ENCODE data around the gene IQSEC1. TPM values are rescaled to one million over a fixed set of nuclear protein-coding genes. Genes with fewer than 3 reads are reported as not detected.

IQSEC1 gene
- total RNA-seq, 4 donors from 2014 or later = 24.0 to 43.0 (median 31.8) TPM

DNA sequence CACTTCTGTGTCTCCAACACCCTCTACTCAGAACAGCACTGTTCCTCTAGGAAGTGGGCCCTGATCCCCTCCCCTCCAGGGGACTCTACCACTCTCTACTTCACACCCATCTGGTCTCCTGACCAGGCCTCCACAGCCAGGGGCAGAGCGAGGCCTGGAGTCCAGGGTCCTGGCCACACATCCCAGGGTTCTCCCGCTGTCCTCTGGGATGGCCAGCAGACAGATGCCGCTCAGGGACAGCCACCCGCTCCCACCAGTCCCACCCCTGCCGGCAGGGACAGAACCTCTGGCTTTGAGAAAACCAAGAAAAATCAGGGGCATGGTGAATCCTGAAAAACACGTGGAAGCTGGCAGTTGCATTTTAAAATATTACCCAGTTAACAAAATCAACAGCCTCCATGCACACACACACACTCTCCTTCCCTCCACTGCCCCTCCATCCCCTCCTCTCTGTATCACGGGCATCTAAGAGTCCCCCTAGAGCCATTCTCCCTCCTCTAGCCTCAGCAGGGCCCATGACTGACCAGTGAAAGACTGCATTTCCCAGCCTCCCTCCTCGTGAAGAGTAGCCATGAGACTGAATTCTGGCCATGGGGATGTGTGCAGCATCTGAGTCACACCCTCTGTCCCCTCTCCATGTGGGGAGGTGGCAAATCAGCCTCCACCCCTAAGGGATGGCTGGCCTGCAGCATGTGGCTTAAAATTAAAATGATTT is 32.1 kb upstream of the IQSEC1 start:
- TF ChIP-seq POLR2AphosphoS5 (IDR thresholded peaks at IDR 0.05) = no peak
- TF ChIP-seq, protein P1, sequence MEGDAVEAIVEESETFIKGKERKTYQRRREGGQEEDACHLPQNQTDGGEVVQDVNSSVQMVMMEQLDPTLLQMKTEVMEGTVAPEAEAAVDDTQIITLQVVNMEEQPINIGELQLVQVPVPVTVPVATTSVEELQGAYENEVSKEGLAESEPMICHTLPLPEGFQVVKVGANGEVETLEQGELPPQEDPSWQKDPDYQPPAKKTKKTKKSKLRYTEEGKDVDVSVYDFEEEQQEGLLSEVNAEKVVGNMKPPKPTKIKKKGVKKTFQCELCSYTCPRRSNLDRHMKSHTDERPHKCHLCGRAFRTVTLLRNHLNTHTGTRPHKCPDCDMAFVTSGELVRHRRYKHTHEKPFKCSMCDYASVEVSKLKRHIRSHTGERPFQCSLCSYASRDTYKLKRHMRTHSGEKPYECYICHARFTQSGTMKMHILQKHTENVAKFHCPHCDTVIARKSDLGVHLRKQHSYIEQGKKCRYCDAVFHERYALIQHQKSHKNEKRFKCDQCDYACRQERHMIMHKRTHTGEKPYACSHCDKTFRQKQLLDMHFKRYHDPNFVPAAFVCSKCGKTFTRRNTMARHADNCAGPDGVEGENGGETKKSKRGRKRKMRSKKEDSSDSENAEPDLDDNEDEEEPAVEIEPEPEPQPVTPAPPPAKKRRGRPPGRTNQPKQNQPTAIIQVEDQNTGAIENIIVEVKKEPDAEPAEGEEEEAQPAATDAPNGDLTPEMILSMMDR (IDR thresholded peaks at IDR 0.05) = no peak
- TF ChIP-seq EP300 (IDR thresholded peaks at IDR 0.05; ENCODE audit: low read depth) = no peak
- TF ChIP-seq POLR2A (IDR thresholded peaks at IDR 0.05) = no peak
- H3K27me3 ChIP-seq = no peaks in the 10 kb centered on the region
- H3K4me1 ChIP-seq = peaks cover 0 to 2% (median under 1%) of the 10 kb centered on the region in 4 donors
- no peak overlapping the region for H3K27ac ChIP-seq
- in situ Hi-C loops (cut with MboI; ENCODE audit: low pct_ligation_motif_present in 1 of 4, low pct_unique_long_range_greater_than_20kb in 1 of 4, low sequenced_read_pairs in 3 of 4) = no loop called here
- DNase-seq = no peak
- no peaks in the 10 kb centered on the region for H3K36me3 ChIP-seq
- intact Hi-C loops (cut with DNase I; ENCODE audit: low total_unique reads) = no loop called here
- H3K9me3 ChIP-seq = no peaks in the 10 kb centered on the region
- H3K4me3 ChIP-seq = no peak overlapping the region
- WGBS, 2 donors (ENCODE audit: low coverage in 1 of 2) = 92% methylated on average over 8 of the region's 8 CpGs; no CpG with 5 or more reads in 1 of the 2 donors

DNA sequence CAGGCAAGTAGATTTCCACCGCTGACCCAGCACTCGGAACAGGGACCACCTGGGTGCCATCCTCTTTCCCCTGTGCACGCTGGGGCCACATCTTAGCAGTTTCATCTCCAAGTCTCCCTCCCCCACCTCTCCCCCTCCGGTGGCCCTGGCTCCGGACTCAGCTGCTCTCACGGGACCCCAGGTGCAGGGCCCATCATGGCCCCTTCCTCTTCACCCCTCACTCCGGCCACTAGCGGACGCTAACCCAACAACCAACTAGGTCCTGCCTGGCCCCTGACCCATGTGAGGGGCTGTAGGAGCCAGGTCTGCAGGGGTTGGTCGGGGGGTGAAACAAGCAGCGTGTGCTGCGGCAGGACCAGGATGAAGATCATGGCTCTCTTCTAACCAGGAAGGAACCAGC is 31.3 kb upstream of the IQSEC1 start:
- H3K4me3 ChIP-seq = no peak overlapping the region
- 88 to 90% methylated on average over 3 to 12 of the region's 12 CpGs for WGBS, 2 donors (ENCODE audit: low coverage in 1 of 2)
- H3K9me3 ChIP-seq = no peaks in the 10 kb centered on the region
- no peaks in the 10 kb centered on the region for H3K27me3 ChIP-seq
- no peak for TF ChIP-seq POLR2A (IDR thresholded peaks at IDR 0.05)
- no peak for TF ChIP-seq EP300 (IDR thresholded peaks at IDR 0.05; ENCODE audit: low read depth)
- TF ChIP-seq, protein P1 (IDR thresholded peaks at IDR 0.05) = no peak
- TF ChIP-seq POLR2AphosphoS5 (IDR thresholded peaks at IDR 0.05) = no peak
- no peak overlapping the region for H3K27ac ChIP-seq
- in situ Hi-C loops (cut with MboI; ENCODE audit: low pct_ligation_motif_present in 1 of 4, low pct_unique_long_range_greater_than_20kb in 1 of 4, low sequenced_read_pairs in 3 of 4) (no loop called here), intact Hi-C loops (cut with DNase I; ENCODE audit: low total_unique reads) (no loop called here)
- DNase-seq = no peak
- no peaks in the 10 kb centered on the region for H3K36me3 ChIP-seq
- no peaks in the 10 kb centered on the region for H3K4me1 ChIP-seq

DNA sequence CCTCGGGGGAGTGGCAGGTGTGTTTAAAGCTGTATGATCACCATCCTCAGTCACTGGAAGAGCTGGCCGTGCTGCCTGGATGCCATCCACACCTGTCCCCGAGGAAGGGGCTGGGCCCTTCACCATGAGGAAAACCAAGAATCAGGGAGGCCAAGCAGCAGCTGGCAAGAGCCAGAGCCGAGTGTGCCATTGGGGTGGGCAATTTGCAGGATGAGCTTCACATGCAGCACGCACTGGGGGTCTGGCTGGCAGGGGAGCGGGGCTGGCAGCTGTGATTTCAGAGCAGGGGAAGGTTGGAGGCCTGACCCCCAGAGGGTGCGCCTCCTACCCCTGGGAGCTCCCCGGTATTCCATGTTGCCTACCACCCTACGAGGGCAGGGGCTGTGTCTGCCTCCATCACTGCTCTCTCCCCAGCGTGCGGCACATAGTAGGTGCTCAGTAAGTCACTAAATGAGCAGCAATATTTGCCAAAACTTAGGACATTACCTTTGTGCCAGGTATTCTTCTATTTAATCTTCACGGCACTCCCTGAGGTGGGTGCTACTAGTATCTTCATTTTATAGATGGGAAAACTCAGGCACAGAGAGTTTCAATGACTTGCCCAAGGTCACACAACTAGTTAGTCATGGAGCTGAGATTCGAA is 30.3 kb upstream of the IQSEC1 start:
- no peak for DNase-seq
- in situ Hi-C loops (cut with MboI; ENCODE audit: low pct_ligation_motif_present in 1 of 4, low pct_unique_long_range_greater_than_20kb in 1 of 4, low sequenced_read_pairs in 3 of 4) (no loop called here), intact Hi-C loops (cut with DNase I; ENCODE audit: low total_unique reads) (no loop called here)
- Histone ChIP-seq H3K4me1 (no peaks in the 10 kb centered on the region), H3K27ac (no peak overlapping the region), H3K9me3 (no peaks in the 10 kb centered on the region), H3K36me3 (no peaks in the 10 kb centered on the region), H3K4me3 (no peak overlapping the region), H3K27me3 (no peaks in the 10 kb centered on the region)
- TF ChIP-seq, protein P1 (IDR thresholded peaks at IDR 0.05) = no peak
- TF ChIP-seq POLR2A (IDR thresholded peaks at IDR 0.05) (no peak), POLR2AphosphoS5 (IDR thresholded peaks at IDR 0.05) (no peak), EP300 (IDR thresholded peaks at IDR 0.05; ENCODE audit: low read depth) (no peak)
- 87 to 100% methylated on average over 1 to 11 of the region's 13 CpGs for WGBS, 2 donors (ENCODE audit: low coverage in 1 of 2)

DNA sequence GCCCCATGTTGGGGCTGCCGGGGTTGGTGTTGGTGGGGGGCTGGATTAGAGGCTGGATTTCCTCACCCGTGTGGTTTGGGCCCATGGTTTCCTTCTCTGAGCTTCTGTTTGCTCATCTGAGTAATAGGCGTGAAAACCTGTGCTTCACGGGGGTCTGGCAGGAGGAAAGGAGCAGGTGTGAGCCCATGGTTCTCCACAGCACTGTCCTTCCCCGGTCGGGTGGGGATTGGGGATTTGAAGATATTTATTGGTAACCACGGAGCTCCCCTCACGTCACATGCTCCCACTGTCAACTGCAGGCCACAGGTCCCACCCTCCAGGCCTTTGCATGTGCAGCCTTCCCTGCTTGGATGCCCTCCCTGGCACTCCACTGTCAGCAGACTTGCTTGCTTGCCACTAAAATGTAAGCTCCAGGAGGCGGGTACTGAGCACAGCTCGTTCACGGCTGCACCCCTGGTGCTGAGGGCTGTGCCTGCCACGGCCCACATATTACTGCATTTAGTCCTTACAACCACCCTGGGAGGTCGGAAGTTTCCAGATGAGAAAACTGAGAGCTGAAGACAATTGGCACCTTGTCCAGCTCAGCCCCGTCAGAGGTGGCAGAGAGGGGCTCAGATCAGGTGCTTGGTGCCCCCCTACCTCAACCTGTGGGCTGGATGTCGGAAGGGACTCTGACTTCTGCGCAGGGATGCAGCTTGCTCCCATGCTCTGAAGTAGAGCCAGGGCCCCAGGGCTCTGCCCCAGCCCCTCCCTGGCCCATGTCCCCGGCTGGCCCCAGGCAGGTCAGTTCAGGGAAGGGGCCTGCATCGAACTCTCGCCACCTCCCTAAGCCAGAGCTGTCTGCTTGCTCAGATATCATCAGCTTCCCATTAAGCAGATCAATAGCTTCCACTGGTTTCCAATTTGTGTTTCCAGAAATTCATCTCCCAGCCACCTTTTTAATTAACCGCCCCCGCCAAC is 29.4 kb upstream of the IQSEC1 start:
- H3K4me1 ChIP-seq = no peaks in the 10 kb centered on the region
- DNase-seq = no peak
- intact Hi-C loops (cut with DNase I; ENCODE audit: low total_unique reads) = no loop called here
- WGBS, 2 donors (ENCODE audit: low coverage in 1 of 2) = 87 to 90% methylated on average over 4 to 21 of the region's 21 CpGs
- in situ Hi-C loops (cut with MboI; ENCODE audit: low pct_ligation_motif_present in 1 of 4, low pct_unique_long_range_greater_than_20kb in 1 of 4, low sequenced_read_pairs in 3 of 4) = no loop called here
- TF ChIP-seq, protein P1 (IDR thresholded peaks at IDR 0.05) = no peak
- no peak for TF ChIP-seq POLR2AphosphoS5 (IDR thresholded peaks at IDR 0.05)
- TF ChIP-seq EP300 (IDR thresholded peaks at IDR 0.05; ENCODE audit: low read depth) = no peak
- TF ChIP-seq POLR2A (IDR thresholded peaks at IDR 0.05) = no peak
- no peaks in the 10 kb centered on the region for H3K36me3 ChIP-seq
- no peak overlapping the region for H3K4me3 ChIP-seq
- no peaks in the 10 kb centered on the region for H3K27me3 ChIP-seq
- H3K27ac ChIP-seq = no peak overlapping the region
- H3K9me3 ChIP-seq = no peaks in the 10 kb centered on the region

All from transverse colon (tissue), 4 donors.